NCI-H345 (cell line): ENCODE measurements around the gene SLC1A2.

Experiments used
- DNase-seq: peaks from one replicate; lab custom pipeline; 2025; lab: John Stamatoyannopoulos, UW

The SLC1A2 gene

GRCh38 chr11:35413598-35413997 is 5.8 kb downstream of the SLC1A2 start:
- no peak for DNase-seq

GRCh38 chr11:35412285-35412684 is 7.1 kb downstream of the SLC1A2 start:
- no peak for DNase-seq

DNA sequence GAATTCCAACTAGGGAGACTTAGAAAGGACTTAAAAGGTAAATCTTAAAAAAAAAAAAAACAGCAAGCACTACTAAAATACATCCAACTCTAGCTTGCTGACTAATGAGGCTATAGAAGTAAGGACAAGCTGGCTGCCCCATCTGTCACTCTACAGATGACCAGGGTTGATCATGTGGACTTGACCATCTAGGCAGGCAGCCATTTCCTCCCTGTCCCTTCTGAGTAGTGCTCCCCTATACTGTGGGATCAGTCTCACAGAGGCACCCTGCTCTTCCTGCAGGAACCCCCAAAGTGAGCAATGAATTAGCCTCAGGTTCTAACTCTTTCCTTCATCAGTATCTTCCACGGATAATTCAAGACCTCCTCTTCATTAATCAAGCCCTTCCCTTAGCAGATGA is 12.3 kb downstream of the SLC1A2 start:
- no peak for DNase-seq

DNA sequence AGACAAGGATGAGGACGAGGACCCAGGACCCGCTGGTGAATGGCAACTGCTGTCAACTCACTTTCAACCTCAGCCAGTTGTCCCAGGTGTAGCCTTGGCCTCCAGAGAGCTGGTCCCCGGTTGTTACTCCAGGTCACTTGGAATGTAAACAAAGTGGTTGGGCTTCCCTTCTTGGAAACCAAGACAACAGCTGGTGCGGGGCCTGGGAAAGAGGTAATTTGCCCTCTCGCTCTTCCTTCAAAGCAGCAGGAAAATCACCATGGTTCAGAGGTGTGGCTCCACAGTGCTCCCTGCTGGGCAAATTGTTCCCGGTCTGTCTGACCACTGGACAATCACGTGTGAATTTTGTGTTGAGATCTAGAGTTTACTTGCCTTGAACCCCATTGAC is 15.0 kb downstream of the SLC1A2 start:
- no peak for DNase-seq

GRCh38 chr11:35403765-35404387 is 15.5 kb downstream of the SLC1A2 start:
- DNase-seq = no peak

- DNase-seq = no peak
Measured at GRCh38 chr11:35402751-35403660, 16.4 kb downstream of the SLC1A2 start.

- no peak for DNase-seq
Measured at GRCh38 chr11:35398881-35399280, 20.5 kb downstream of the SLC1A2 start.

DNA sequence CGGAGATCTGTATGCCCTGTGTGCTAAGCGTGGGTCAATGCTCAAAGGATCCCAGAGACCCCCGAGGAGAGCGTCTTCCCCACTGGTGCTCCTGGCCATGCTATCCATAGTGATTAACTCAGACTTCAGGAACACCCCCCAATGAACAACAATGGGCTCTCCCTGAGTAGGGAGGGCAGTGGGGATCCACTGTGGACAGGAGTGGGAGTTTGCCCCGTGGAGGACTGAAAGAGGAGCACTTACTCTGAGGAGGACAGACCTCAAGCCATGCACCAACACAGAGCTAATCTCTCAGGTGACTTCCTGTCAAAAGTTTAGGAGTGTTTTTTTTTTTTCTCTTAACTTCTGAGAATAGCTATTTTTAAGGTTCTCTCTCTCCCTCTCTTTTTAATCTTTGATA is 24.4 kb downstream of the SLC1A2 start:
- no peak for DNase-seq

- peak; percentile 10 for DNase-seq
Measured at GRCh38 chr11:35393098-35393497, 26.3 kb downstream of the SLC1A2 start.

- DNase-seq = peak; percentile 70
Measured at GRCh38 chr11:35391922-35392688, 27.3 kb downstream of the SLC1A2 start.

- DNase-seq = peak; percentile 28
Measured at GRCh38 chr11:35390737-35391682, 28.3 kb downstream of the SLC1A2 start.

DNA sequence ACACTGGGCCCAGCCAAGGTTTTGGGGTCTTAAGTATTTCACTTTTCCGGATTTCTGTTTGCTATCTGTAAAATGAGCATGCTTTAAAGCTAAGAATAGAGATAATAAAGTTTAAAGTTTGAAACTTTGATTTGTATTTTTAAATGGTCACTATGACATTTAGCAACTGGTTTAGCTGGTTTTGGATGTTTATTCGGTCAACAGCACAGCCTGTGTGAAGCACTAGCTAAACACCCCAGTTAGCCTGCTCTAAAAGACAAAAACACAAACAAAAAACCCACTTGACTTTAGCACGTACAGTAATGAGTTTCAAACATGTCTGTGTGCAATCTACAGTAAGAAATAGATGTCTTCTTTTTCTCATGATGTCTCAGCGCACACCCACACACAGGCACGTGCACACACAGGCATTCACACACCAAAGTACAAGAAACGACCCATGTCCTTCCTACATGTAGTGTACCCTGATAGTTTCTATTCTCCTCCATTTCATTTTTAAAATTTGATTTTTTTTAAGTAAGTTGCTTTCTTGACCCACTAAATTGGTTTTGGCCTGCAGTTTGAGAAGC is 29.4 kb downstream of the SLC1A2 start:
- DNase-seq = peak; percentile 62

DNA sequence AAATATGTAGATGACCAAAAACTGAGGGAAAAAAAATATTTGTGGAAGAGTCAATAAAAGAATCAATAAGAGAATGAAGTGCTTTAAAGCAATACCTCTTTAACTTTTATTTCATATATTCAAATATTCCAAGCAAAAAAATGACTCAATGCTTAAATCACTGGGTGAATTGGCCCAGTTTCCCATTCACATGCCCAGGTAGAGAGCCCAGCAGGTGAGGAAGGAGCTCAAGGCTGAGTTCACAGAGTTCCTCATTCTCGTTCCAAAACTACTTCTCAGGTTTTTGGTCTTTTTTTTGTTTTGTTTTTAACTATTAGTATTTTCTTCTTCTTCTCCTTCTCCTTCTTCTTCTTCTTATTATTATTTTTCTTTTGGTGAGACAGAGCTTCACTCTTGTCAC is 30.2 kb downstream of the SLC1A2 start:
- no peak for DNase-seq

DNA sequence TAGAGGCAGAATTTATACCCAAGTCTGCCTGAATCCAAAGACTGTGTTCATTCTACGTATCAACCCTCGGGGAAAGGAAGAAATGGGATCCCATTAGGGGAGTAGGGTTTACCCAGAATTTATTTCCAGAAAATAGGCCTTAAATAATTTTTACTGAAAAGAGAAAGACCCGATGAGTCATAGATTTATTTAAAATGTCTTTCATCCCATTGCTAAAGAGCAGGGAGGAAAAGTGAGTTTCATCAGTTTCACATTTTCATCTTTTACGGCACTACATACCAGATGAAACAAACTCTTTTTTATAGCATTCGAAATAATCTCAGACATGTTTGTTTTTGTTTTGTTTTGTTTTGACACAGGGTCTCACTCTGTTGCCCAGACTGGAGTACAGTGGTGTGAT is 31.3 kb downstream of the SLC1A2 start:
- DNase-seq = no peak

DNA sequence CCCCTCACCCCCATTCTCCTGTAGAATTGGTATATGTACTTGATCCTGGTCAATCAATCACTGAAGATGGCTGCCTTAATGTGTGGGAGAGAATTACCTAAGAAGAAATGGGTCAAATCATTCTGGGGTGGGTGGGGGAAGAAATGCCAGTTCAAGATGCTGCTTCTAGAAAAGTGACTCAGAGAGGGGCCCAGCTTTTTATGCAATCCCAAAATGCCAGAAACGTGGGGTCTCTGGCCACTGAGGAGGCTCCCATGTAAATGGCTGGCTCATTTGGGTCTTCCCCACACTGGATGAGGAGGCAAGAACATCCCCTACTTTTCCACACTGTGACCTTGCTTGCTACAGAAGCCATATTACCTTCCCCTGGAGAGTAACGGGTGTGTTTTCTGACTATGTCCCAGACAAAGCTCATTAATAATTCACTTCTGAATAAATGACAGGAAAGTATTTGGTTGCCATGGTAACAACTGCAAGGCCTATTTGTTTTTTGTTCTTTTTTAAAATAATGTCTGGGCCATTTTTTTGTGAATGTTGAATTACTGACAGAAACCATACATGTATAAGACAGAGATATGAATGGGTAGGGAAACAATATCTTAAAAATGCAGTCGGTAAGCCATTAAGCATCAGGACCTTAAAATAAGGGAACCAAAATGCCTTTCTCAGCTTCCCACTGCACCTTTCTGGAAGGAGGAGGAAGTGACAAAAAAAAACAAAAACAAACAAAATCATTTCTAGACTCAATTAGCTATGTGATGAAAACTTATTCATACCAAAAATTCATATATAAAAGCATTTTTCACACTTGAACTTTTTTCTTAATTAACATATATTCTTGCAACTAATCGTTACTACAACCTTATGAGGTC is 32.0 kb downstream of the SLC1A2 start:
- DNase-seq = no peak

DNA sequence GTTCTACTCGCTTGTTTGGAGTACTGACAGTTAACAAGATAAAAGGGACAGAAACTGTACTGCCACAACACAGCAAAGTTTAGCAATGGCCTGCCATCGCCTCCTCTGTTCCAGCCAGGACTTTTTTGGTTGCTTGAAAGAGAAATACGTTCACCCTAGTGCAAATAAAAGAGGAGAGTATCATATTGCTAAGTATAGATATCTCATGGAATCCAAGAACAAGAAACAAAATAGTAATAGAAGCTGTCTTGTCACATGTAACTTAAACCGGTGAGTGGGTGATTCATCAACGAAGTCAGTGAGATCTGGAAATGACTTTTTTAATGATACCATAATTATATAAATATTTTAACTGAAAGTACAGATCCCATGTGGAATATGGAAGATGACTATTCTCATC is 35.4 kb downstream of the SLC1A2 start:
- no peak for DNase-seq

DNA sequence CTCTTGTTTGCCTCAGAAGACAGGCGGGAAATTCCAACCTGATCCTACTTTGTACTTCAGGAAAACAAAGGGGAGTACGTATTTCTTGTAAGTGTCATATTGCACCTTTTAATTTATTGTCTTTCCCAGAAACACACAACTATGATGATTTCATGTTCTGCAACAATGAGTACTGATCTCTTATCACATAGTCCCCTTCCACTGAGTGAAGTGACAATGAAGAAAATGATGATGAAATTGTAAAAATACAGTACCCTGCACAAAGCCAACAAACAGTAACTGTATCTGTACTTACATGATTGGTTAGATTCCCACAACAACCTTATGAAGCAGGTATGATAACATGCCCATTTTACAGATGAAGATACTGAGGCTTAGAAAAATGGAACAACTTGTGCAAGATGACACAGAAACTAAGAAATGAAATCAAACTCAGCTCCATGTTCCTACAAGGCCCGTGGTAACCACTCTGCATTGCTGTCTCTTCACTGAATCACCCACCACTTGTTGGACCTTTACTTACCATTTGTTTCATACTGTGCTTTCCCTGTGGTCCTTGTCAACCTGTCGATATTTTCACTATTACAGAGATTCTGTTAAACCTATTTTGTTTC is 37.5 kb downstream of the SLC1A2 start:
- no peak for DNase-seq

- no peak for DNase-seq
Measured at GRCh38 chr11:35380603-35381002, 38.8 kb downstream of the SLC1A2 start.

DNA sequence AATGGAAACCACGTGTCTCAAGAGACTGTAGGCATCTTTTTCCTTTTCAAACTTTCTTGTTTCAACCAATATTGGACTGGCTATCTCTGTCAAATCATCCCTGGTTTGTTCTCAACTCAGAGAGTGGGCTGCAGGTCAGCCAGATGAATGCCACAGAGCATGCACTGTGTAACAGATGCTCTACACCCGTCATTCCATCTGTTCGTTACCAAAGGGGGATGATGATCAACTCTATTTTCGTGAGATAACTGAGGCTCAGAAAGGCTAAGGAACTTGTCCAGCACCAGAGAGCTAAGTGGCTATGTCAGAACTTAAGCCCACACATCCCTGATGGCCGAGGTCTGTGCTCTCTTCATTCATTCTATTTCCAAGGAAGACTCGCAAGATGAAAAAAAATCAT is 42.1 kb downstream of the SLC1A2 start:
- DNase-seq = no peak

GRCh38 chr11:35376613-35377012 is 42.7 kb downstream of the SLC1A2 start:
- DNase-seq = no peak
